AG09319 (cell line): ENCODE data around the gene TMEM203.

Experiments used
- DNase-seq: peaks from one replicate; pipeline ENCODE4 v3.0.0-alpha.2; 2010; ENCODE audit warnings: low read depth; ENCODE audit errors: extremely low read depth
- CTCF ChIP-seq: IDR thresholded peaks from 2 replicates; pipeline ENCODE4 v1.5.1; 2011; ENCODE audit warnings: low read depth, mild to moderate bottlenecking, inconsistent platforms, low read length, moderate library complexity

Gene TMEM203

GRCh38 chr9:137237759-137238726 lies 32.6 kb upstream of the TMEM203 start:
- no peak for DNase-seq
- TF ChIP-seq CTCF: no peak

DNA sequence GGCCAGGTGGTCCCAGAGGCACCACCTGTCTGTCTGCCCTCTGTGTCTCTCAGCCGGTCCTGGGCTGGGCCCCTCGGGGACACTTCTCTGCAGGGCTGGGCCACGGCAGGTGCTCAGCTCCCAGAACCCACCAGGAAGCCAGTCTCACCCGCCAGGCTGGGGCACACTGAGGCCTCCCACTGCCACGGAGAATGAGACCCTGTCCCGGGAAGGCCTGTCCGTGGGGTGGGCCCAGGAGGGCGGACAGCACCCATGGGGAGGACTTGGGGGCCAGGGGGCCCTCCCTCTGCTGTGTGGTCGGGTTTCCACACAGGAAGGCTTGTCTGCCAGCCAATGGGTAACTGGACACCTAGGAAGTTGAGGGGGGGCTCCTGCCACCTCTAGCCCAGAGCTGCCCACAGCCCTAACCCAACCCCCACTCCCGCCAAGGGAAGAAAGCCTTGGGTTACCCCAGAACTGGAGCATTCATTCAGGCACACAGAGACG lies 31.5 kb upstream of the TMEM203 start:
- DNase-seq: no peak
- no peak for TF ChIP-seq CTCF

- TF ChIP-seq CTCF: peak; percentile 92
- peak; percentile 29 for DNase-seq
Measured at GRCh38 chr9:137236238-137236935, 30.9 kb upstream of the TMEM203 start.

- DNase-seq: no peak
- TF ChIP-seq CTCF: no peak
Measured at GRCh38 chr9:137235424-137236237, 30.2 kb upstream of the TMEM203 start.

GRCh38 chr9:137234758-137235423 lies 29.4 kb upstream of the TMEM203 start:
- no peak for TF ChIP-seq CTCF

DNA sequence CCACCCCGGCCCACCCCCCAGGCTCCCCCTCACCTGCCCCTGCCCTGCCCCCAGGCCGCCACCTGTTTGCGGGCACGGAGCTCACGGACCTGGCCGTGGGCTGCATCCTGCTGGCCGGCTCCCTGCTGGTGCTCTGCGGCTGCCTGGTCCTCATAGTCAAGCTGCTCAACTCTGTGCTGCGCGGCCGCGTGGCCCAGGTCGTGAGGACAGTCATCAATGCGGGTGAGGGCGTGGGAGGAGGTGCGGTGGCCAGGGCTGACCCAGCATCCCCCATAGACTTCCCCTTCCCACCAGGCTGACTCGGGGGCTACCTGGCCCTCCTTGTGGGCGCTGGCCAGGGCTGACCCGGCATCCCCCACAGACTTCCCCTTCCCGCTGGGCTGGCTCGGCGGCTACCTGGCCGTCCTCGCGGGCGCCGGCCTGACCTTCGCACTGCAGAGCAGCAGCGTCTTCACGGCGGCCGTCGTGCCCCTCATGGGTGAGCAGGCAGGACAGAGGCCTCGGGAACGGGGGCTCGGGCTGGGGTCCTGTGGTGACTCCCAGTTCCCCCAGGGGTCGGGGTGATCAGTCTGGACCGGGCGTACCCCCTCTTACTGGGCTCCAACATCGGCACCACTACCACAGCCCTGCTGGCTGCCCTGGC lies 28.7 kb upstream of the TMEM203 start:
- no peak for TF ChIP-seq CTCF
- no peak for DNase-seq

More at GRCh38 chr9:137234758-137235423, 29.4 kb upstream of the TMEM203 start:
- DNase-seq: no peak
